NB4 (cell line): ENCODE data around the gene CALN1.

Experiments used
- DNase-seq: peaks from one replicate; pipeline ENCODE4 v3.0.0; 2010; ENCODE audit warnings: low read depth
- H3K4me3 ChIP-seq: one replicate; pipeline ENCODE4 v1.5.1; 2011; ENCODE audit warnings: mild to moderate bottlenecking, low read depth, low read length, moderate library complexity
- CTCF ChIP-seq: IDR thresholded peaks from one replicate; pipeline ENCODE4 v1.5.1; 2012; ENCODE audit warnings: low read depth, low read length
- MYC ChIP-seq: IDR thresholded peaks from 2 replicates; pipeline ENCODE4 v1.6.1; 2011; ENCODE audit warnings: low read depth, low read length
- POLR2A ChIP-seq: IDR thresholded peaks from 2 replicates; pipeline ENCODE4 v1.6.1; 2011; ENCODE audit warnings: mild to moderate bottlenecking; ENCODE audit not compliant: insufficient read length; ENCODE audit errors: extremely low read depth
- TF ChIP-seq, protein P1 (sequence below): IDR thresholded peaks from 2 replicates; pipeline ENCODE4 v1.6.1; 2011; ENCODE audit warnings: low read depth, low read length

The CALN1 gene

DNA sequence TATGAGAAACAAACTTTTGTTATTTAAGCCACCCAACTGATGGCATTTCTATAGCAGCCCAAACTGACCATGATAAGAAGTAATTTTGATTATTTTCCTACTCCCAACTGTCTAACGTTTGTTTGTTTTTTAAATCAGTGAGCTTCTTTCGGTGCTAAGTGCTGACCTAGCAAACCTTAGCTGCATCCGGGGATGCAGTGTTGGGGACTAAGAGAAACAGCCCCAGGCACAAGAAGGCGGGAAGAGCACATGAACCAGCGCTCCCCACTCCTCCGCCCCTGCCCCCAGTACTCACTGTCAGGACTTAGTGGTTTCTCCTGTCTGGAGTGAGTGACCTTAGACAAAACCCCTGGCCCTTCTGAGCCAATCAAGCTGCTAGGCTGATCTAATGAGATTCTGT is 168.8 kb downstream of the CALN1 start:
- H3K4me3 ChIP-seq, result no peak overlapping the region
- TF ChIP-seq MYC (no peak), POLR2A (no peak), CTCF (no peak)
- TF ChIP-seq, protein P1, sequence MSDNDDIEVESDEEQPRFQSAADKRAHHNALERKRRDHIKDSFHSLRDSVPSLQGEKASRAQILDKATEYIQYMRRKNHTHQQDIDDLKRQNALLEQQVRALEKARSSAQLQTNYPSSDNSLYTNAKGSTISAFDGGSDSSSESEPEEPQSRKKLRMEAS, result no peak

GRCh38 chr7:72235351-72235750 is 176.8 kb downstream of the CALN1 start:
- H3K4me3 ChIP-seq, result no peak overlapping the region
- TF ChIP-seq MYC (no peak), POLR2A (no peak), CTCF (no peak)
- TF ChIP-seq, protein P1, result no peak
- no peak for DNase-seq

More for the DNA sequence above, 168.8 kb downstream of the CALN1 start:
- DNase-seq, result no peak

GRCh38 chr7:72234086-72234485 is 178.1 kb downstream of the CALN1 start:
- no peak overlapping the region for H3K4me3 ChIP-seq
- TF ChIP-seq CTCF, result no peak
- TF ChIP-seq POLR2A, result no peak
- TF ChIP-seq, protein P1, result no peak
- no peak for TF ChIP-seq MYC
- DNase-seq, result no peak

GRCh38 chr7:72230281-72230680 is 181.9 kb downstream of the CALN1 start:
- TF ChIP-seq POLR2A (no peak), MYC (no peak), CTCF (no peak)
- TF ChIP-seq, protein P1, result no peak
- no peak for DNase-seq
- H3K4me3 ChIP-seq, result no peak overlapping the region

GRCh38 chr7:72223351-72223750 is 188.8 kb downstream of the CALN1 start:
- TF ChIP-seq CTCF (no peak), MYC (no peak), POLR2A (no peak)
- TF ChIP-seq, protein P1, result no peak
- DNase-seq, result no peak
- H3K4me3 ChIP-seq, result no peak overlapping the region

DNA sequence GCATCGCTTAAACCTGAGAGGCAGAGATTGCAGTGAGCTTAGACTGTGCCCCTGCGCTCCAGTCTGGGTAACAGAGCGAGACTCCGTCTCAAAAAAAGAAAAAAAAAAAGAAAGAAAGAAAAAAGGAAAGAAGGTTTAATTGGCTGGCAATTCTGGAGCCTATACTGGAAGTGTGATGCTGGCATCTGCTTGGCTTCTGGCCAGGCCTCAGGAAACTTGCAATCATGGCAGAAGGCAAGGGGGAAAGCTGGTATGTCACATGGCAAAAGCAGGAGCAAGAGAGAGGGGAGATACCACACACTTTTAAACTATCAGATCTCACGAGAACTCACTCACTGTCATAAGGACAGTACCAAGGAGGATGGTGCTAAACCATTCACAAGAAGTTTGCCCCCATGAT is 190.0 kb downstream of the CALN1 start:
- no peak for DNase-seq

More for the DNA sequence above, 190.0 kb downstream of the CALN1 start:
- no peak overlapping the region for H3K4me3 ChIP-seq
- TF ChIP-seq MYC (no peak), POLR2A (no peak), CTCF (no peak)
- TF ChIP-seq, protein P1, result no peak
